DOHH2 (cell line): ENCODE results near the gene SLC25A18.

Source experiments
- CTCF ChIP-seq: fragments of 200-600 bp; sonication (generic); IDR thresholded peaks from one replicate; pipeline ENCODE4 v1.5.1; 2014; ENCODE audit warnings: antibody characterized with exemption, mild to moderate bottlenecking, low read depth, low read length; ENCODE audit not compliant: poor library complexity, severe bottlenecking
- EZH2phosphoT487 ChIP-seq: fragments of 200-600 bp; sonication (generic); IDR thresholded peaks from 2 replicates; pipeline ENCODE4 v1.6.1; 2017; ENCODE audit warnings: borderline replicate concordance, mild to moderate bottlenecking, antibody characterized with exemption, low read length, moderate library complexity, mixed read lengths

DNA sequence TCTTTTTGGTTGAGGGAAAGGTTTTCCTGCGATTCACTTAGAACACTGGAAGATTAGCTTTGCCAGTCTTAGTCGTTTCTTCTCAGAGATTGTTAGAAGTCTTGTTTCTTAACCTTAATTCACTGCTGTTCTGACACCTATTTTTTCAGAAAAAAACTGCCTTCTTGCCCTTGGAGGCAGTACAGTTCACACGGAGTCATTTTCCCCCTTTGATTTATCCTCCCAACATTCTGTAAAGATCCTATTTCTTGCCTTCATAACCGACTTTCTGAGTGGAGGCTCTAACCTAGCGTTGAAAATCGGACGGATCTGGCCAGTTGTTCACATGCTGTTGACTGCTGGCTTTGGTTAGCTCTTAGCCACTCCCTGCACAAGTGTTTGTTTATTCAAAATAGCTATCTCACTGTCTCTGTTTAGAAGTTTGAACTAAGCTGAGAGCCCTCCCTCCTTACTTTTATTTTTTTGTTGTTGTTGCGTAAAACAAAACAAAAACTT is 76.0 kb downstream of the SLC25A18 start:
- TF ChIP-seq CTCF (no peak), EZH2phosphoT487 (no peak)
